A204.1 (cell line): Measurements from ENCODE around the gene BACH1.
"Not testable (repeated sequence)": the region's sequence is repeated elsewhere in the genome, so short reads cannot be mapped to it uniquely, and the experiment has no call there.

Experiments
- FAIRE-seq: peaks from 2 replicates; lab custom pipeline; 2012; peaks lifted over from hg19 to GRCh38; lab: Jason Lieb, UNC

Gene BACH1

DNA sequence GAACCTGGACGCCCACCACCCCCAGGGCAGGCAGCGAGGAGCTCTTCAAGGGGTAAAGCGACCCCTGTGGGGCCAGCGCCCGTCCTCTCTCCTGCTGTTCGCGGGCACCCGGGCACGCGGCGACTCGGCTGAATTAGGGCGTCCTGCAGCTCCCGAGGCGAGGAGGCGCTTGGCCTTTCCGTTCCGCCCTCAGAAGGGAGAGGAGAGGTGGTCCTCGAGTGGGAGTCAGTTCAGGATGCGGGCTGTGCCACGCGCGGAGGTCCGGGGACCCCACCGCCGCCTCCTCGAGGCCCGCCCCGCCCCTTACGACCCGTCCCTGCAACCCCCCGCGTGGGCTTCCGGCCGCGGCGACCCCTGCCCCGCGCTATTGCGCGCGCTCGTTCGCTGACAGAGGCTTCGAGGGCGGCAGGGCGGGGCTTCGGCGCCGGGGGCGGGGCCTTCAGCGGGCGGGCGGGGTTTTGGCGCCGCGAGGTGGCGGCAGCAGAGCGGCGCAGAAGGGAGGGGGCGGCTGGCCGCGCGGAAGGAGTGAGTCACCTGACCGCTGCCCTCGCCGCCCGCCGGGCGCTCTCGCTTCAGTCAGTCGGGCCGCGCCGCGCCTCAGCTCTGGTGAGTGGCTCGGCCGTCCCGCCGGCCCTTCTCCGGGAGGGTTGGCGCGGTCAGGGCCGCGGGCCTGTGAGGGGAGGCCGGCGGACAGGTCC is at the start of gene BACH1:
Gene BACH1, plus strand, starts transcription at position 575 of the 698 bp plus-strand sequence. CDS start 22,359 bp downstream, outside the sequence.
- FAIRE-seq, result no peak

DNA sequence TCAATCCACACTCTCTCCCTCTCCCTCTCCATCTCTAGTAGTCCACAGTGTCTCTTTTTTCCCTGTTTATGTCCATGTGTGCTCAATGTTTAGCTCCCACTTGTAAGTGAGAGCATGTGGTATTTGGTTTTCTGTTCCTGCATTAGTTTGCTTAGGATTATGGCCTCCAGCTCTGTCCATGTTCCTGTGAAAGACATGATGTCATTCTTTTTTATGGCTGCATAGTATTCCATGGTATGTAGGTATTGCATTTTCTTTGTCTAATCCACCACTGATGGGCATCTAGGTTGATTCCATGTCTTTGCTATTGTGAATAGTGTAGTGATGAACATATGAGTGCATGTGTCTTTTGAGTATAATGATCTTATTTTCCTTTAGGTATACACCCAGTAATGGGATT is 49.4 kb upstream of the BACH1 start:
- FAIRE-seq, result not testable (repeated sequence)

DNA sequence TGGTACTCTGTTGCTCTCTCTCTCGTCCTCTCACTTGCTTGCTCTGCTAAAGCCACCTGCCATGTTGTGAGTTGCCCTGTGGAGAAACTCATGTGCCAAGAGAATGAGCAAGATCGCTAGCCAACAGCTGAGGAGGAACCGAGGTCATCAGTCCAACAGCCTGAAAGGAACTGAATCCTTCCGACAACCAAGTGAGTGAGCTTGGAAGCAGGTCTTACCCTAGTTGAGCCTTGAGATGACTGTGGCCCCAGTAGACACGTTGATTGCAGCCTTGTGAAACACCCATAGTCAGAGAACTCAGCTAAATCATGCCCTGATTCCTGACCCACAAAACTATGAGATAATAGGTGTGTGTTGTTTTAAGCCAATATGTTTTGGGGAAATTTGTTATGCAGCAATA is 48.1 kb upstream of the BACH1 start:
- no peak for FAIRE-seq

DNA sequence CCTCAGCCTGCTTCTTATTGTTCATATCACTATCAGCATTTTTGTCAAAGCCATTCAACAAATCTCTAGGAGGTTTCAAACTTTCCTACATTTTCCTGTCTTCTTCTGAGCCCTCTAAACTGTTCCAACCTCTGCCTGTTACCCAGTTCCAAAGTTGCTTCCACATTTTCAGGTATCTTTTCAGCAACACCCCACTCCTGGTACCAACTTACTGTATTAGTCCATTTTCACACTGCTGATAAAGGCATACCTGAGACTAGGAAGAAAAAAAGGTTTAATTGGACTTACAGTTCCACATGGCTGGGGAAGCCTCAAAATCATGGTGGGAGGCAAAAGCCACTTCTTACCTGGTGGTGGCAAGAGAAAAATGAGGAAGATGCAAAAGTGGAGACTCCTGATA is 44.9 kb upstream of the BACH1 start:
- not testable (repeated sequence) for FAIRE-seq

DNA sequence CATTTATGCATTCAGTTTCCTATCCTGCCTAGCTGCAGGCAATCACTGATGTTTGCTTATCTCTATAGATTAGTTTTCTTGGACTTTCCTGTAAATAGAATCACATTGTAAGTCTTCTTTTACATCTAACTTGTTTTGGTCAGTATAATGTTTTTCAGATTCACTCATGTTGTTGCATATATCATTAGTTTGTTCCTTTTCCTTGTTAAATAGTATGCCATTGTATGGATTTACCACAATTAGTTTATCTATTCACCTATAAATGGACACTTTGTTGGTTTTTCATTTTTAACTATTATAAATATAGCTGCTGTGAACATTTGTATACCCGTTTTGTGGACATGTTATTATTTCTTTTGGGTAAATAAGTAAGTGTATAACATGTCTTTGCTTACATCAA is 44.2 kb upstream of the BACH1 start:
- FAIRE-seq, result no peak

DNA sequence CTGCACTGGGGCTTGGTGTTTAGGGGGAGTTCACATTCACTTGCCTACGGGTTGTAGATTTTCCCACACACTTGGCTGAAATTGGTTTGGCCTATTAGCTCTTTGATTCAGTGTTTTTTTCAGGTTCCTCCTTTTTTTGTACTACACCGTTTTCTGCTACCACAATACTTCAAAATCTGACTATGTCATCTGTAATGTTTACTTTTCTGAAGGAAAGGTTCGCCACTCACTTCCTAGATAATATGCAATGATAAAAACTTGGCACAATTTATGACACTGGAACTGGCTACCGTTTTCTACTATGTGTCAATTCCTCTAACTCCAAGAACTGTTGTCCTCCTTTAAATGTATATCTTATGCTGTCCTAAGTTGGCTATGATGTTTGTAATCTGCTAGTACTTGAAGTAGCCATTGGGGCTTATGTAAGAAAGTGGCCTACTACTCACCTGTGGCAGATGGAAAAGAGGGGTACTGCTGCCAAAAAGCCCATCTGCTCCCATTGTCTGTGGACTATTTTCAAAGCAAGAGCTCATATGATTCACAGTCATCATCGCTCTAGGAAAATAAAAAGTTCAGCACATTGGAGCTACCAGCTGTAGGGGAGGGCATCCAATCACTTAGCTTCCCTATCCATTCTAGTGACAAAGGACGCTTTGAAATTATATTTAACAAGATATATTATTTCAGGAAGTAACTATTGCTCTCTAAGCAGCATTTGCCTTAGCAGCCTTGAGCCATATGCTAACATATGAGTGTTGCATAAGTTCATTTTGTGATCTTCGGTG is 42.4 kb upstream of the BACH1 start:
- FAIRE-seq, result no peak

DNA sequence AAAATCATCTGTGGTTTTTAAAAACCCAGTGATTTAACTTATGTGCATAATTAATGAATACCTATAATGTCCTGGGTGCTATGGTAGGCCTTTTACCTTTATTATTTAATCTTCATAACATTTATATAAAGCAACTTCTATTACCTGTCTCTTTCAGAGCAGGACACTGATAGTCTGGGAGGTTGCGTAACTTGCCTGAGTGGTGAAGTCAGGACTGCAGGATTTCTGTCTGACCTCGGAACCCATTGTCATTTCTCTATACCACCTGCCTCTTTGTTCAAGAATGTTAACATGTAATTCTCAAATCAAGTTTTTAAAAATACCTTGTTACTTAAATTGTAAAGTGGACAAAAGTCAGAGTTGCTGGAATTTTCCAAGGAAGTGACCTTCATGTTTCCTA is 41.0 kb upstream of the BACH1 start:
- no peak for FAIRE-seq

DNA sequence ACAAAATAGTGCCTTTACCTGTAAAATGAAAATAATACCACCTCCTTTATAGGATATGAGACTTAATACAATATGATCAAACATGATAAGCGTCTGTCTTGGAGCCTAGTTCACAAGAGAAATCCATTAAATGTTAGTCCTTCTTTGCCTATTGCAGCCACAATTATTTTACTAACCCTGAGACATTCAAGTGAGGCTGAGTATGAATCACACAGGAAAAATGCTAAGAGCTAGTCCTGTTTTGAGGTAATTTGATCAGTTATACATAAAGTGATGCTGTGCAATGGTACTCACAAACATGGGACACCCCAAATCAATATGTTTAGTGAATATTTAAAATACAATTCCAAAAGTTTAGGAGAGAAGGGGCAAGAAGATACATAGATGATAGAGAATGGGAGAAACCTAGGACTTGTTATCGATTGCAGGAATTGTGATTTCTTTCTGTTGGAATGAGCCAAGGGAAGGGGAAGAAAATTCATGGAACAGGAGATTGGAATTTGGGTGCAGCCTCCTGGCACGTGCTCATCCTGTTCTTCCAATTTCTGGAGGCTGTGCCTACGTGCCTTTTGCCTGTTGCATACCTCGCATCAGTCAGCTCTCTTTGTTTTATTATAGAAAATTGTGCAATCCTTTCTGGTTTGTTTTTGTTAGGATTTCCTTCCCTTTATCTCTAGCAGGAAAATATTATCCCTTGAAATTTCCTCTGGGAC is 39.9 kb upstream of the BACH1 start:
- FAIRE-seq, result no peak

DNA sequence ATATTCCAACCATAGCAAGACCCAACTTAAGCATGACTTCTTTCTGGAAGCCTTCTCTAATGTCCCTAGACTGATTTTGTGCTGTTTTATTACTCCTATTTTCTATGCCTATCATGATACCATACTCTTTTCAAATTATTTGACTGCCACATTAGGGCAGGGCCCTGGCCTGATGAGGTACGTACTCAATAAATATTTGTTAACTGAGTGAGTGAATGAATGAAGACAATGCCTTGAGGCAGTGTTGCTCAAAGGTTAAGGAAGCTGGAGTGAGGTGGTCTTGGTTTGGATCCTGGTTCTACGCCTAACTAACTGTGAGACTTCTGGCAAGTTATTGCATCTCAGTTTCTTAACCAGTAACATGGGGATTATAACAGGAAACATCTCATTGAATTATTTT is 38.3 kb upstream of the BACH1 start:
- FAIRE-seq, result no peak

DNA sequence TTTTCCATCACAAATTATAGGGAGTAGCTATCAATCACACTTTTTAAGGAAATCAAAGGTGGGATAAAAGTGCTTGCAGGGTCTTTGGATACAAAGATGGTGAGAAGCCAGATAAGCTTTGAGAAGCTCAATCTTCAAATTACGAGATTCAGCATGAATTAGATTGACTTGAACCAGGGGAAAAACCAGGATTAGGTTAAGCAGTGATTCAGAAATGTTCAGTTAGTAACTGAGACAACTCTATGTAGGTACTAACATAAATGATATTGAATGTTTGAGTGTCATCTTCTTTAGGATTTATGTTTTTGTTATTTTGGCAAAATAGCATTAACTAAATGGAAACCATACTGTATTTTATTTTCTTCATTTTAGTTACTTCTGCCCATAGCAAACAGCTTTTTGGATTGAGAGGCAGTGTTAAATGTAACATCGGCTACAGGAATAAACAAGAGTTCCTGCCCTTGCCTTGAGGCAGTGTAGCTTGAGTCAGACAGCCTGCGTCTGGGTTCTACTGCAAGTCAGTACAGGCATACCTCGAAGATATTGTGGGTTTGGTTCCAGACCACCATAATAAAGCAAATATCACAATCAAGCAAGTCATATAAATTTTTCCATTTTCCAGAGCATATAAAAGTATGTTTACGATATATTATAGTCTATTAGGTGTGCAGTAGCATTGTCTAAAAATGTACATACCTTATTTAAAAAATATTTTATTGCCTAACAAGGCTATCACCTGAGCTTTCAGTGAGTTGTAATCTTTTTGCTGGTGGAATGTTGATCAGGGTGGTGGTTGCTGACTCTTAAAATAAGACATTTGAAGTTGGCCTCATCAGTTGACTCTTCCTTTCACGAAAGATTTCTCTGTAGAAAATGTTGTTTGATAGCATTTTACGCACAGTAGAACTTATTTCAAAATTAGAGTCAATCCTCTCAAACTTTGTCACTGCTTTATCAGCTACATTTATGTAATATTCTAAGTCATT is 36.9 kb upstream of the BACH1 start:
- FAIRE-seq, result no peak

DNA sequence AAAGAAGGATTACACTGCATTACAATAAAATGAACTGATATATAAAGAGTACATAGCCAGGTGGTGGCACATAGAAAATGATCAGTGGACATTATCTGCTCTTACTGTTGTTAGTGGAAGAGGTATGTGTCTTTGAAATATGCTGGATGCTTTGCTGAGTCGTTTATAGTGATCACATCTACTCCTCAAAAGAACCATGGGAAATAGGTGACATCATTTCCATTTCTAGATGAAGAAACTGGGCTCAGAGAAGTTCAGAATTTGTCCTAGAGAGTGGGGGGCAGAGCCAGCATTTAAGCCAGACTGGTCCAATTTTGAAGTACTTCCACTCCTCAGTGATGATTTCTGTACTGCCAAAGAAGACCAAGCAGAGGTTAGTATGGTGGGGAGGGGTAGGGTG is 34.0 kb upstream of the BACH1 start:
- no peak for FAIRE-seq

DNA sequence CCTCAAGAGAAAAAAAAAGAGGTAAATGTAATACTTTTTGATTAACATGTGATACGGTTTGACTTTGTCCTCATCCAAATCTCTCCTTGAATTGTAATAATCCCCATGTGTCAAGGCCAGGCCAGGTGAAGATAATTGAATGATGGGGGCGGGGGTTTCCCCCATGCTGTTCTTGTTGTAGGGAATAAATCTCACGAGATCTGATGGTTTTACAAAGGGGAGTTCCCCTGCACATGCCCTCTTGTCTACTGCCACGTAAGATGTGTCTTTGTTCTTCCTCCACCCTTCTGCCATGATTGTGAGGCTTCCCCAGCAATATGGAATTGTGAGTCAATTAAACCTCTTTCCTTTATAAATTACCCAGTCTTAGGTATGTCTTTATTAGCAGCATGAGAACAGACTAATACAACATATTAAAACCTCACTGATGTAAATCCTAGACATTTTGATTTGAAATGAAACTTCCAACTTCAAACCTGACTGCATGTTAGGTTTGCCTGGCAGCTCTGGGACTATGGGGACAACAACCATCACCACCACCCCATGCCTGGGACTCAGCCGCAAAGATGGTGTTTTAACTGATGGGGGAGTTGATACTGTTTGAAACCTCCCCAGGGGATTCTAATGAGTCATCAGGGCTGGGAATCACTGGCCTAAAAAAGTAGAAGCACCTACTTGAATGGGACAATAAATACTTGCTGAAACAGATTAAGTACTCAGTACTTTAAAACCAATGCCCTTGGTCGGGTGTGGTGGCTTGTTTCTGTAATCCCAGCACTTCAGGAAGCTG is 32.8 kb upstream of the BACH1 start:
- FAIRE-seq, result no peak

DNA sequence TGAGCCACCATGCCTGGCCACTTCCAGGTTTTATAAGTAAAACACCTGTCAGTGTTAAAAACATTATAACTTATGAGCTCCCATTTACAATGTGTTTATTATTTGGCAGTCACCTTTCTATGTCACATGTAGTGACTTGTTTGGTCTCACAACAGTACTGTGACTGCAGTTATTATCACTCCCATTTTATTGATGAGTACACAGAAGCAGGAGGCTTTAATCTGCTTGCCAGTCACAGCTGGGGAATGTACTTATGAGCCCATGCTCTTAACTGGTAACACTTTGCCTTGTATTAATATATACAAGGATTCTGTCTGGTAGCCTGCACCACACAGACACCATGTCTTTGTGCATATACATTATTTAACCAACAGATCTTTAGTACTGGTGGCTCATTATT is 31.1 kb upstream of the BACH1 start:
- no peak for FAIRE-seq

DNA sequence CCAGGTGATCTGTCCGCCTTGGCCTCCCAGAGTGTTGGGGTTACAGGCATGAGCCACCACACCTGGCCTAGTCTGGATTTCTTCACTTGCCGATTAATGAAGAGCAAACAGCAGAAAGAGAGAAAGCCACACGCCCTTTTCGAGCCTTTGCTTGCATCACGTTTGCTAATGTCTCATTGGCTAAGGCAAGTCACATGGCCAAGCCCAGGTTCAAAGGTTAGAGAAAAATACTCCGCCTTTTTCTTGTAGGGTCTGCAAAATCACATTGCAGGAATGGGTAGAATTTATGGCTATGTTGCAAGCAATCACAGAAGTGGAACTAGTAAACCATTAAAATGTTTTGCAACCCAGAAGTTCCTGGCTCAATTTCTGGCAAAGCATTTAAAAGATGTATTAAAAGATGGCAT is 26.8 kb upstream of the BACH1 start:
- no peak for FAIRE-seq

DNA sequence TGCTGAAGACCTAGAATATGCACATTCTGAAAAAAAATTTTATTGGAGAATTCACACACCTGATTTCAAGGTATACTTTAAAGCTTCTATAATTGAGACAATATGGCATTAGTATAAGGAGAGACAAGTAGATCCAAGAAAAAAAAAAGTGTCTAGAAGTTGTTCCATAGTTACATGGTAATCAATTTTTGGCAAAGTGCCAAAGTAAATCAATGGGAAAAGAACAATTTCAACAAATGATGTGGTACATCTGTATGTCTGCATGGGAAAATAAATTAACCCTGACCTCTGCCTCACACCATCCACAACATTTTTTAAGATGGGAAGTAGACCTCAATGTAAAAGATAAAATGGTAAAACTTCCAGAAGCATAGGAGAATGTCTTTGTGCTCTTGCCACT is 21.3 kb upstream of the BACH1 start:
- FAIRE-seq, result no peak

DNA sequence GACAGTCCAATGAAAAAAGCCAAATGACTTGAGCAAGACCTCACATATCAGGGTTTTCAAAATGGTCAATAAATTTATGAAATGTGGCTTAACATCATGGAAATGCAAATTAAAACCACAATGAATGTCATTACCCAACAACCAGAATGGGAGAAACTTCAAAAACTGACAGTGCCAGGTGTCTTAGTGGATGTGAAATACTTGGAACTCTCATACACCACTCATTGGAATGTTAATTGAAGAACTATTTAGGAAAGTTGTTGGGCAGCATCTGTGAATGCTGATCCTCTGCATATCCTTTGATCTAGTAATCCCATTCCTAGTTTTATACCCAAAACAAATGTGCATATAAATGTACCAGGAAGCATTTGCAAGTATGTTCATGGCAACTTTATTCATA is 19.2 kb upstream of the BACH1 start:
- no peak for FAIRE-seq

DNA sequence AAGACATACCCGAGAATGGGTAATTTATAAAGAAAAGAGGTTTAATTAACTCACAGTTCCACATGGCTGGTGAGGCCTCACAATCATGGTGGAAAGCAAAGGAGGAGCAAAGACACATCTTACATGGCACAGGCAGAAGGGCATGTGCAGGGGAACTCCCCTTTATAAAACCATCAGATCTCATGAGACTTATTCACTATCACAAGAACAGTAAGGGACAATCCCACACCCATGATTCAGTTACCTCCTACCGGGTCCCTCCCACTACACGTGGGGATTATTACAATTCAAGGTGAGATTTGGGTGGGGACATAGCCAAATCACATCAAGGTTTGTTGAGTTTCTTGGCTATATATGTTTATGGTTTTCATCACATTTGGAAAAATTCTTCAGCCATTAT is 16.9 kb upstream of the BACH1 start:
- FAIRE-seq, result not testable (repeated sequence)

DNA sequence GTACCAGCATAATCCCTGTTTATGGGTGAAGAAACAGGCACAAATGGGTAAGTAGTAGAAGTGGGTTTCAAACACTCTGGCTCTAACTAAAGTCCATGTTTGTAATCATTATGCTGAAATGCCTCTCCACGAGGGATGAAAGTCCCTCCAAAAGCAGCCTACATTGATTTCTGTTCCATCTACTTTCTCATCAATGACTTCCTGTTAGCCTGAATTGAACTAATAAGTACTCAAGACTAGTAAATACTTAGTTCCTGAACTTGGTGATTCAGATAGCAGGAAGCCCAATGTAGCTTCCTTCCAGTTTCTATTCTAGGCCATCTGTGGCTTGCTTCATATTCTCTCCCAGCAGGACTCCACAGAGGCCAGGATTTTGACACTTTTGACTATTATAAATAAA is 11.3 kb upstream of the BACH1 start:
- FAIRE-seq, result no peak

DNA sequence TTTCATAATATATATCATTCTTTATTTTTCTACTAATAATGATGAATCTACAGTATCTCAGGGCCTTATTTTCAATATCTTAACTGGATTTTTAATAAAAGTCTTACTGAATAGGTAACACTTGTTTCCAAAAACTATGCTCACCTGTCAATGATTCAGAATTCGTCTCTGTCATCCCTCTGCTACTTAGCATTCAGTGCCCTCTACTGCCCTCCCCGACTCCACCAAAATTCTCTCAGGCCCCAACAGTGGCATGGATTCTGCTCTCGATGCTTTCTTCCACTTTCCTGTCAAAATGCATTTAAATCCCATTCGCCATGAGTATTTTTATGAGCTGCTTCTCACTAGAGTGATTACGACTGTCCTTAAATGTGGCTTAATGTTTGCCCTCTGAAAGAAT is 10.5 kb upstream of the BACH1 start:
- no peak for FAIRE-seq

DNA sequence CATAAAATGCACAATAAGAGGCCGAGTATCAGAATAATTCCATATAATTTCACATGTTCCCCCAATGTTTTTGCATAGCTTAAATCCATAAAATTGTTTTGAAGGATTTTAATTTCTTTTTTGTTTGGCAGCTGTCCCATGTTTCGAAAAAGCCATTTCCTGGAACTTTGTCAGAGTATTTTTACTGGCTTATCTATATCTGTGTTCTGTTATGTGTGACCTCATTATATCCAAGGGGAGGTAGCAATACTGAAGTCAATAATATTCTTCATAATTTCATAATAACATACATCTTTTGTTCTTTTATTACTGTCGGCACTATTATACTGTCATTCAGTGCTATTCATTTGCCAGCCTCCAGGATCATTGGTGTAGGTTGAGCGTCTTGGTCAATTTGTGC is 9.4 kb upstream of the BACH1 start:
- no peak for FAIRE-seq

DNA sequence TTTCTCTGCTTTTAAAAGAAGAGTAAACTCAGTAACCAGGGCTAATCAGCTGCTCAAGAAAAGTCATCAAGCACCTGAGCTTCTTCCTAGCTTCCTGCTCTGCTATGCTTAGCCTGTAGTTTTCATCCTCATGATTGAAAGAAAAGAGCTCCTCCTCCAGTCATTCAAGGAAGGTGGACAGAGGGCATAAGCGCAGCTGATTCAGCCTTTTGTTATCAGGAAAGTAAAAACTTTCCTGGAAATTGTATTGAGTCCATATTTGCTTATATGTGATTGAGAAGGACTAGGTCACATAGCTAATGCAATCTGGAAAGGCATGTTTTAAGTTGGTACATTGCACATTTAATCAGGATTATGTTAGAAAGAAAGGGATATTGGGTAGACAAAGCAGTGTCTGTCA is 8.5 kb upstream of the BACH1 start:
- no peak for FAIRE-seq
